OCI-LY3 (cell line): ENCODE data around the gene IPO4.

Experiments used
- EZH2phosphoT487 ChIP-seq: fragments of 200-600 bp; shearing (Covaris generic); IDR thresholded peaks from 2 replicates; pipeline ENCODE4 v1.6.1; 2018; ENCODE audit warnings: antibody characterized with exemption, mixed run types, low read depth
- TF ChIP-seq, protein P1 (sequence below): fragments of 200-600, 300-600 bp; sonication (generic); IDR thresholded peaks from 2 replicates; pipeline ENCODE4 v1.5.1; 2014; ENCODE audit warnings: antibody characterized with exemption, low read length, low read depth

DNA sequence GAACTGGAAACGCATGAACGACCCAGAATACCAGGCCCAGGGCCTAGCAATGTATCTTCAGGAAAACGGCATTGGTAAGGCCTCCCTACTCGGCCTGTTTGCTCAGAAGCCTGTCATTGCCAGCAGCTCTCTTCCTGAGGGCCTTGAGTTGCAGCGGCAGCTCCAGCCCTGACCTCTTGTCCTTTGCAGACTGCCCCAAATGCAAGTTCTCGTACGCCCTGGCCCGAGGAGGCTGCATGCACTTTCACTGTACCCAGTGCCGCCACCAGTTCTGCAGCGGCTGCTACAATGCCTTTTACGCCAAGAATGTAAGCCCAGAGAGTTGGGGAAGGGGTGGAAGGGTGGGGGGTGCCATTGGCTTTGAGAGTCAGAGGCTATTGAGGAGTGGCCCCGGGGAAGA, 31.3 kb downstream of the IPO4 start:
- TF ChIP-seq EZH2phosphoT487: no peak
- TF ChIP-seq, protein P1, sequence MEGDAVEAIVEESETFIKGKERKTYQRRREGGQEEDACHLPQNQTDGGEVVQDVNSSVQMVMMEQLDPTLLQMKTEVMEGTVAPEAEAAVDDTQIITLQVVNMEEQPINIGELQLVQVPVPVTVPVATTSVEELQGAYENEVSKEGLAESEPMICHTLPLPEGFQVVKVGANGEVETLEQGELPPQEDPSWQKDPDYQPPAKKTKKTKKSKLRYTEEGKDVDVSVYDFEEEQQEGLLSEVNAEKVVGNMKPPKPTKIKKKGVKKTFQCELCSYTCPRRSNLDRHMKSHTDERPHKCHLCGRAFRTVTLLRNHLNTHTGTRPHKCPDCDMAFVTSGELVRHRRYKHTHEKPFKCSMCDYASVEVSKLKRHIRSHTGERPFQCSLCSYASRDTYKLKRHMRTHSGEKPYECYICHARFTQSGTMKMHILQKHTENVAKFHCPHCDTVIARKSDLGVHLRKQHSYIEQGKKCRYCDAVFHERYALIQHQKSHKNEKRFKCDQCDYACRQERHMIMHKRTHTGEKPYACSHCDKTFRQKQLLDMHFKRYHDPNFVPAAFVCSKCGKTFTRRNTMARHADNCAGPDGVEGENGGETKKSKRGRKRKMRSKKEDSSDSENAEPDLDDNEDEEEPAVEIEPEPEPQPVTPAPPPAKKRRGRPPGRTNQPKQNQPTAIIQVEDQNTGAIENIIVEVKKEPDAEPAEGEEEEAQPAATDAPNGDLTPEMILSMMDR: no peak
